ENCODE measurements around the gene CRTC1.

The CRTC1 gene

DNA sequence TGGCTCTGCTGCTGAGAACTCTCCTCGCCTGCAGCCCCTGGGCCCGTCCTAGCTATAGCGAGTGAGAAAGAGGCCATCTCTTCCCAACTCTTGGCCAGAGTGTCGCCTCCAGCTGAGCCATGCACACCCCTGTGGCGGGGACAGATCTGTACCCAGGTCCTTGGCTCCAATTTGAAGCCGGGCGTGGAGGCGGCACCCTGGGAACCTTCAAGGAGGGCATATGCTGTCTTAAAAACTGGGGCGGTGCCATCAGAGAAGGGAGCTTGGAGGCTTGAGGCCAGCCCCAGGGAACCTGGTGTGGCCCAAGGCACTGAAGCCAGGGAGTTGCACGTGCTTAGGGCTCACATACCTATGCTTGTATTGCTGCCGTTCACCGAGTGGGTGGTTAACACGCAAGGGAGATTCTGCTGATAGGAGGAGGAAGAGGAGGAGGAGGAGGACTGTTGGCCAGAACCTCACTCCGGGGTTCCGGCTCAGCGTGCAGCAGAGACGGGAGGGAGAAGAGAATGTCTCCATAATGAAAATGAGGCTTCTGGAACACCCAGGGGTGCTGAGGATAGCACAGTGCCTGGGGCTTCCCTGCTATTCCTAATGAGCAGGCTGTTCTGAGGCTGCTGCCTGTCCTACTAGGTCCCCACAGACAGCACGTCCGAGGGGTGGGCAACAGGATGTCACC, 67.0 kb downstream of the CRTC1 start:
- no peak for DNase-seq

DNA sequence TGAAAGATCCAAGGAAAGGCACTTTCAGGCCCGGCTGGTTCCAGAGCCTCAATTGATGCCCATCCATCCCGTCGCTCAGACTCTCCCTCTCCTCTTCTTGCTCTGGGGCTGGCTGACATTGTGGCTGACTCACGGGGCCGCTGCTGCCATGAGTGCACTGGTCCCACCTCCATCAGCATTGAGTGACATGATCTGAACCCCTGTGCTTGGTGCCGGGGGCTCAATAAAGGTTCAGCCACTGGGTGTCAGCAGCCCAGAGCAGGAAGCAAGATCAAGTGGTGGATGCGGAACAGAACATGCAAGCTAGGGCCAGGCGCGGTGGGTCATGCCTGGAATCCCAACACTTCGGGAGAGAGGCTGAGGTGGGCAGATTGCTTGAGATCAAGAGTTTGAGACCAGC, 68.1 kb downstream of the CRTC1 start:
- DNase-seq, result no peak

DNA sequence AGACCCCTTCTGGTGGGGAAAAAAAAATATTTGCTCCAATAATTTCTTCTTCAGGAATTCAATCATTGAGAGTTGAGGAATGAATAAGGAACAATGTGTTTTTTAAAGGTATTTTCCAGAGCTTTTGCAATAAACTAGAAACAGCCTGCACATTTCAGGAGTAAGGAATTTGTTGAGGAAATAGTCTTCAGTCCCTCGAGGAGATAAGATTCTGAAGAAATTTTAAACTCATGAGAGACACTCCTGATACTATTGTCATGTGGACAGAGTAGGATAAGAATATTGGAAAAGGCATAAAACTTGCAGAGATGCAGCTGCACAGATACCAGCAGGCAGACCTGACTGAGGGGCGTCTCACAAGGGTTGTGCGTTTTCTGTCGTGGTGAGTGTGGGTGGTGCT, 71.0 kb downstream of the CRTC1 start:
- DNase-seq, result no peak

DNA sequence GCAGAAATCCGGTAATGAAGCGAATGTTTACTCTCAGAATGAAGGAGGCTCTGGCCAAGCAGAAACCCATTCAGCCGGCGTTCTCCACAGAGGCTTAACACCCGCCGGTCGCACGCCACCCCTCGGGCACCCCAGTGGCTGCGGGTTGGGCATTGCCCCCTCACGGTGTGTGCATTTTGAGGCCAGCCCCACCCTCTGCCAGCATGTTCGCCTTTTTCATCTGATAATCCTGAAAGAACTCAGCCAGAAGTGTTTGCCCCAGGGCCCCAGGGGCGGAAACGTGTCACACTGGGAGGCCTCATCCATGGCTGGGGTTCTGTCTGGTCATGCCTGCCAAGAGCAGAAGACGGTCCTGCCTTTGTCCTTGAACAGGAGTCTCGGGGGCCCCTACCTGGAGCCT, 73.4 kb downstream of the CRTC1 start:
- DNase-seq, result peak; percentile 85

DNA sequence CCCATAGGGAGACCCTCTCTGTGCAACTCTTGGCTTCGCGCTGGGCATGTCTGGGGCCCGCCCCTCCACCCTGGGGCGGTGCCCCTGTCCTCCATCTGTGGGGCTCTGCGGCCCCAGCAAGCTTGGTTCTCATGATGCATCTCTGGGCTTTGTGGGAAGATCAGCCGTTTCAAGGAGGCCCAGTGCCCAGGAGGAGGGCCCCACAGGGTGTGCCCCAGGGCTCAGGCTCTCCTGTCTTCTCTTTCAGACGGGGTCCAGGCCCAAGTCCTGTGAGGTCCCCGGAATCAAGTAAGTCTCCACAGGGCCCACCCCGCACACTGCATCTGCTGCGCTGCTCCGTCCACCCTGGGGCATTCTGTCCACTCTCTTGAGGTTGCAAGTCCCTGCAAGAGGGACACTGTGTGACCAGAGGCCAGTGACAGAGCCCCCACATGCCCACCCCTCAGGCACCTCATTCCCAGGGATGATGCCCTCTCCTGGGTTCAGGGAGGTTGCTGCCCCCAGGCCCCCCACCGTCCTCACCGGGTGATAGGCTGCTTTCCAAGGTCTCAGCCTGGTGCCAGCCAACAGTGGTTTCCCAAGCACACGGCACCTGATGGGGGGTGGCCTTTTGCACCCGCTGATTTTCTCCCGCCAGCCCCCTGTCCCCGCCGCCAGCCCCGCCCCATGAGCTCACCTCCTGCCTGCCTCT, 76.0 kb downstream of the CRTC1 start:
- no peak for DNase-seq

DNA sequence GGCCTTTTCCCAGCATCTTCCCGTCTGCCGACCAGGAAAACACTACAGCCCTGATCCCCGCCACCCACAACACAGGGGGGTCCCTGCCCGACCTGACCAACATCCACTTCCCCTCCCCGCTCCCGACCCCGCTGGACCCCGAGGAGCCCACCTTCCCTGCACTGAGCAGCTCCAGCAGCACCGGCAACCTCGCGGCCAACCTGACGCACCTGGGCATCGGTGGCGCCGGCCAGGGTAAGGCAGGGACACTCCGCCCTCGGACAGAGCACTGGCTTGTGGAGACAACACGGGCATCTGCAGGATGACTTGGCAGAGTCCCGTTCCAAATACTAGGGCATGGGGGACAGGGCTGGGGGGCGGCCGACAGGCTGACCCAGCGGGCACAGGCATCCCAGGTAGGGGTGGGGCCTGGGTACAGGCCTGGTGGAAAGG, 76.5 kb downstream of the CRTC1 start:
- DNase-seq, result no peak

DNA sequence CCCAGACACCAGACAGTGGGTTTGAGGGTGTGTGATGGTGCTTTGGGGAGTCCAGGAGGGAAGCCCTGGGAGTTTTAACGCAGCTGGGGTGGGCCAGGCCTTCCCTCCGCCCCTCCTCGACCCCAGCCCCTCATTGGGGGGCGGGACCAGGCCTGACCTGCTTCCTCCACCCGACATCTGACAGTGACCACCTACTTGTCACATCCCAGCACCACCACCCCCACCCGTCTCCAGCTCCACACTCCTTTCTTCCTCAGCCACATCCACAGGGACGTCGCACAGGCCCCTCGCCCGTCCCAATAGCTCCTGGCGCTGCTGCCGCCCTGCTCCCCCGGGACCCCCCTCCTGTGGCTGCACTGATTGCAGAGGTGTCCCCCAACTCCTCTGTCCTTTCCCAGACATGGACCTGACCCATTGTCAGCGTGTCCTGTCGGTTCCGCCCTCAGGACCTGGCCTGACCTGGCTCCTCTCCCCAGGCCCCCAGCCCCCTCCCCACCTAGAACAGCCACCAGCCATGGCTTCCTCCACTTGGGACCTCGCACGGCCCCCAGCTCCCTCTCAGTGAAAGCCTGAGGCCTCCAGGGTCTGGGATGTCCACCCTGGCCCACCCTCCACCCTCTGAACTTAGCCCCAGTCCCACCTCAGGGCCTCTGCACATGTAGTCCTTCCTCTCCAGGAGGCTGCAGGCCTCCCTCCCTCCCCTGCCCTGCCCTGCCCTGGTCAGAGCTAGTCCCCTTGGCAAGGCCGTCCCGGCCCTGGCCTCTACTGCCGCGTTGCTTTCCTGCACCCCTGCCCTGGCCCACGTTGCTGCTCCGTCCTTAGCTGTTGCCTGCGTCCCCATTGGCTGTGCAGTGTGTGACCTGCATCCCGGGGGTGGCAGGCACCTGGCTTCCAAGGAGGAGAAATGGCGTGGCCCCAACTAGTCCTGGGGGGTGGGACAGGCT, 77.2 kb downstream of the CRTC1 start:
- no peak for DNase-seq

DNA sequence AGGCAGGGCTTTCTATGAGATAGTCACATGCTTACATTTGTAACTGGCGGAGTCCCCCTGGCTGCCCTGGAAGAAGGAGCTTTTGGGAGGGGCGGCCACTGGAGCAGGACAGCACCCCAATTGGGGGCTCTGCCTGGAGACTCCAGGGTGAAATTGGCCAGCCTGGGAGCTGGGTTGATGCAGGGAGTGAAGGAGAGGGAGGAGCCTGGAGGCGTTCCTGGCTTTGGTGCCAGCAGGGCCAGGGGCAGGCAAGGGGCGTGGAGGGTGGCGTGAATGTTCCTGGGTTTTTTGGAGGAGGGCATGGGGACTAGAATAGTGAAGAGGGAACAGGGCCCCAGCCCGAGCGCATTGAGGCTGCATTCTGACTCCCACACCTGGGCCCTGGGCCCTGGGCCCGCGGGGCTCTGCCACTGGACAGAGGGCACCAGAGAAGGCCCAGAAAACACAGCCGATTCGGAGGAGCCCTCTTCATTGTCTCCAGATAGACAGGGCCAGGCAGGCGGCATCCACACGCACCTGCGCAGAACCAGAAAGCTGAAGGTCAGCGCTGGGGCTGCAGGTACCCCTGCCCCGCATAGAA, 78.1 kb downstream of the CRTC1 start:
- no peak for DNase-seq

DNA sequence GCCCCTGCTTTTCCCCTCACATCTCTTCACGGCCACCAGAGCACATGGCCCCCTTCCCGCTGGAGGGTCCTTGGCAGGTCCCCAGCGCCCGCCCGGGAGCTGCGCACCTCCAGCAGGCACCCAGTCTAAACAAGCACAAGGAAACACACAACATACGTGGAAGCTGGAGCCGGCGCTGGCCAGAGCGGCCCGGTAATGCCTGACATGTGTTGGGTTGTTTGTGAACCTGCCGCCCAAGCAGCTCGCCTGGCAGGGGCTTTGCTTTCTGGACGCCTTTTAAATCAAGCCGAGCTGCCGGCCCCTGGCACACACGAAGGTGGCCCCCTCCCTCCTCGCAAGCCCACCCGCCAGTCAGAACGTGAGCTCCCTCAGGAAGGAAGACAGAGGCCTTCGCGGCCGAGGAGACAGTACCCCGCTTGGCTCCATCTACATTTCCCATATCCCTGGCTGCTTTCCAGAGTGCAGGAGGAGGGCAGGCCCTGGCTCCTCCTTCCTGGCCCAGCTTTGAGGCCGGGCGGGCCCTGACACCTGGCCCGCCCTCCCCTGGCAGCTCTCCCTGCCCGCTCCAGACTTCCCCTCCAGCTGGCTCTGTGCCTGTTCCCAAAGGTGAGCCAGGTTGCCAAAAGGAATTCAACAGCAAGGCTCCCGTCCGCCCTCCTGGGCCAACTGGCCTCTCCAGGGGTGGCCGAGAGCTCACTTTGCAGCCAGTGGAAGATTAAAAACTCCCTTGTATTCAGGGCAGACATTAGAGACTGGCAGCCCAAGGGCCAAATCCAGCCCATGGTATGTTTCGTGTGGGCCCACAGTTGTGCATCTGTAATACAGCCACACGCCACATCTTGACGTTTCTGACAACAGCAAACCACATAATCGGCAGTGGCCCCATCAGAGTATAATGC, 78.9 kb downstream of the CRTC1 start:
- peak; percentile 77 for DNase-seq

DNA sequence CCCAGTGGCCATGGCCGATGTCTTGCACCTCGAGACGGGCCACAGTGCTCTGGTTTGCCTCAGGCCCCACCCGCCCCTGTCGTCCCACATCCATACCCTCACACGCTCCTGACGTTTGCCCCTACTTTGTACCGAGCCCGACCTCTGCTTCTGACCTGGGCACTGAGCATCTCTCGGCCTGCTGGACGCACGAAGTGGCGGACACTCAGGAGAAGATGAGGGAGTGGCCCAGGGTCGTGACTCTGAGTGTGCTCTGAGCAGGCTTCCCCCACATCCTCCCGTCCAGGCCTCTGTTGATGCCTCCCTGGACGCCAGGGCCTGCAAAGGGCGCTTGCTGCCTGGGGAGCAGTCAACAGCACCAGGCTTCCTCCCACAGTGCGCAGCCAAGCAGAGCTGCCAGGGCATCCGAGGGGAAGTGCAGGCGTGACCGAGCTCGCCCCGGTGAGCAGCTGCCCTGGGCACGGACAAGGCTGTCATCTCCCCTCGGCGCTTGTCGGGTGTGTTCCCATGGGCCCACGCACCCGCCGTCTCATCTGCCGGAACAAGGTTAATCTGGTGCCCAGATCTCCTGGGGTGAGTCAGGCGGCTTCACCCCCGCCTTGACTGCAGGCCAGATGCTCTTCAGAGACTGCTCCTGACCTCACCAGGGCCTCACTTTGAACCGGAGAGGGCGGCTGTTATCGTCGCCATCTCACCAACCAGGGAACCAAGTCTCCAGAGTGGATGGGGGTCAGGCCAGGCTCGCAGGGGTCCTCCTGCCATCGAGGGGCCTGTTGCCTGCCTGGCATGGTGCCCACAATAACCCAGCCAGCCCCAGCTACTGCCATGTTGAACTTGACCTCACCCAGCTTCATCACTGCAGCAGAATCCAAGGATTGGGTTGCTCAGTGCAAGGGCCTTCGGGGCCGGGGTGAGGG, 80.5 kb downstream of the CRTC1 start:
- DNase-seq, result no peak

DNA sequence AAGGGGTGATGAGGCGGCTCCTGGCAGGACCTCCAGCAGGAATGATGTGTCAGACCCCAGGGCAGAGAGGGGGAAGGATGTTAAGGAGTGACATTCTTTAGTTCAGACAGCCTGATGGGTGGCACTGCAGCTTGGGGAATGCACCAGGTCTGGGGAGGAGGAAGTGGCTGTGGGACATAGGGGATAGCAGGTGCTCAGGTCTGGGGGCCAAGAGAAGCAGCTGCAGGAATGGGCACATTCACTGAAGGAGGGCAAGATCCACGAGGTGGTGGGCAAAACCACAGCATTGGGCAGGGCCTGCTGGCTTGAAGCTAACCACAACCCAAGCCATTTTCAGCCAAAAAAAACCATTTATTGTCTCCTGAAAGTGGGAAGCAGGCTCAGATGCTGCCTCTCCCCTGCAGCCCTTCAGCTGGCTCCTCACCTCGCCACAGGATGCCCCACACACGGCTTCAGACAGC, 81.1 kb downstream of the CRTC1 start:
- no peak for DNase-seq

DNA sequence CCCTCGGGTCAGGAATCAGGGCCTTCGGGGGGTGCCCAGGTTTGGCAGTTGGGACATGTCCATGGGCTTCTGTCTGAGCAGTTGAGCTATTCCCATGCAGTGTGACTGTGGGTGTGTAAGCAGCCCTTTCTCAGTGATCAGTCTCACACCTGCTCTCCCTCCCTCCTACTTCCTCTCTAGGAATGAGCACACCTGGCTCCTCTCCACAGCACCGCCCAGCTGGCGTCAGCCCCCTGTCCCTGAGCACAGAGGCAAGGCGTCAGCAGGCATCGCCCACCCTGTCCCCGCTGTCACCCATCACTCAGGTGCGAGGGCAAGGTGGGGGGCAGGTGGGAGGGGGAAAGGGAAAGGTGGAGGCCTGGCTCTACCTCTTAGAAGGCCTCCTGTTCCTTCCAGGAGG, 81.7 kb downstream of the CRTC1 start:
- DNase-seq, result peak; percentile 53

DNA sequence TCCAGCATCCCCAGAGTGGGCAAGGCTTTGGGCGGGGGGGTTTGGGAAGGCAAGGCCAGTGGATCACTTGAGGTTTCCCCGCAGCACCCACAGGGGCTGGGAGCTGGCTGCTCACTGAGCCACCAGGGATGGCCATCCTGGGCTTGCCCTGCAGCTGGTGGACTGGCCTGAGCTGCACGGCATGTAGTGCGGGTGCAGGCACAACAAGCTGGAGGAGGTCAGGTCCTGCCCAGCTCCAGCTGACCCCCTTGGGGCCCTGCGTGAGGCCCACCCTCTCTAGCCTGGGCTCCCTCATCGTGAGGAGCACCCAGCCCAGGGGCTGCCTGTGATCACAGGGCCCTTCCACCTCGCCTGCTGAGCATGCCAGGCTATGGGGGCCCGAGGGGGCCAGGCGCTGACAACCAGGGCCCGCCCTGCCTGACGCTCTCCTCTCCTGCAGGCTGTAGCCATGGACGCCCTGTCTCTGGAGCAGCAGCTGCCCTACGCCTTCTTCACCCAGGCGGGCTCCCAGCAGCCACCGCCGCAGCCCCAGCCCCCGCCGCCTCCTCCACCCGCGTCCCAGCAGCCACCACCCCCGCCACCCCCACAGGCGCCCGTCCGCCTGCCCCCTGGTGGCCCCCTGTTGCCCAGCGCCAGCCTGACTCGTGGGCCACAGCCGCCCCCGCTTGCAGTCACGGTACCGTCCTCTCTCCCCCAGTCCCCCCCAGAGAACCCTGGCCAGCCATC, 84.7 kb downstream of the CRTC1 start:
- DNase-seq, result no peak

DNA sequence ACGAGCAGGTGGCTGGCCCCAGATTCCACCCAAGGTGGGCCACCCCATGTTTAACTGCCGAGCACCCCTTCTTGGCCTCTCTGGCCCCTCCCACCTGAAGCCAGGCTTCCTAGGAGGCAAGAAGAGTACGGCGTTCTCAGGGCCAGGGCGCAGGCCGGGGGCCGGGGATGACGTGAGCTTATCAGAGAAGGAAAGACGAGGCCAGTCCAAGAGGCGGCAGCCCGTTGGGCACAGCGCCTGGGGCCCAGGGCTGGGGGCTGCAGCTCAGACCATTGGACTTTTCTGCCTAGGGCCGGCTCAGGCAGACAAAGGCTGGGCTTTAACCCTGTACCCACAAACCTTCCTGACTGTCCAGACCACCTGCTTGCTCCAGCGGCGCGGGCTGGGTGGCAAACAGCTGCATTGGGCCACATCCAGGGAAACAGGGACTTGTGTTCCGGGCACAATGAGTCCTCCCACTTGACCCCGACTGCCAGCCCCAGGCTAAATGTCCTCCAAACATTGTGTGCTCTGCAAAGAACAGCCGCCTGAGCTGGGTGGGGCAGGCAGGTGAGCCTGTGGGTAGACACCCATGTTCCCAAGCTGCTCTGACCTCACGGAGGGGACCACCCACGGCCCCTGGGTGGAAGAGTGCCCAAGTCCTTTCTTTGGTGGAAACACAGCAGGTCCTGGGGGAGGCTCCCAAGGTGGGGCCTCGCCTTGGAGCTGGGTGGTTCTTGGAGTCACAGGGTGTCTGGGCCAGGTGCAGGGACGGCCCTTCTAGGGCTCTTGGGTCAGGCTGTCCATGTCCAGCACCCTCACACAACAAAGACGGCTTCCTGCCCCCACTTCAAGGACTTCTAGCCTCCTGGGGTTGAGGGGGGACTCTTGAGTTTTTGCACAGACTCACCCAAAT, 85.8 kb downstream of the CRTC1 start:
- no peak for DNase-seq

DNA sequence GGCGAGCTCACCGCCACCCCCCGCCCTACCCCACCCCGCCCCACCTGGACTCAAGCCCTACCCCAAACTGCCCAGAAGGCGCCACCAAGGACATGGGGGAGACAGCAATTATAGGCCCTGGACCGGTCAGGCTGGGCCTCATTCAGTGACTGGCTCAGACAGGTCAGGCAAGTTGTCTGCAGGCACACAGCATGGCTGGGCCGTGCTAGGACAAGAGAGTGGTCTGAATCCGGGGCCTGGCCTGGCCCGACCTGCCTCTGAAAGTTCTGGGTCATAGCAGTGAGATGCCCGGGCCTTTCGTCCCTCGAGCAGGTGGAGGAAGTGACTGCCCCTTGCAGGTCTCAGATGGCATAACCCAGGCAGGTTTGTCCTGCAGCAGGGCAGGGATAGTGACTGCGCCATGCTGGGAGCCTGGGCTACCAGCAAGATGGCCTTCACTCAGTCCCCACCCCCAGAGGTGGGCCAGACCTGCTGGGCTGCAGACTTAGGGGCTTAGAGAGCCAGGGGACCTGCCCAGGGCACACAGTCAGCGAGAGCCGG, 86.6 kb downstream of the CRTC1 start:
- DNase-seq, result no peak

DNA sequence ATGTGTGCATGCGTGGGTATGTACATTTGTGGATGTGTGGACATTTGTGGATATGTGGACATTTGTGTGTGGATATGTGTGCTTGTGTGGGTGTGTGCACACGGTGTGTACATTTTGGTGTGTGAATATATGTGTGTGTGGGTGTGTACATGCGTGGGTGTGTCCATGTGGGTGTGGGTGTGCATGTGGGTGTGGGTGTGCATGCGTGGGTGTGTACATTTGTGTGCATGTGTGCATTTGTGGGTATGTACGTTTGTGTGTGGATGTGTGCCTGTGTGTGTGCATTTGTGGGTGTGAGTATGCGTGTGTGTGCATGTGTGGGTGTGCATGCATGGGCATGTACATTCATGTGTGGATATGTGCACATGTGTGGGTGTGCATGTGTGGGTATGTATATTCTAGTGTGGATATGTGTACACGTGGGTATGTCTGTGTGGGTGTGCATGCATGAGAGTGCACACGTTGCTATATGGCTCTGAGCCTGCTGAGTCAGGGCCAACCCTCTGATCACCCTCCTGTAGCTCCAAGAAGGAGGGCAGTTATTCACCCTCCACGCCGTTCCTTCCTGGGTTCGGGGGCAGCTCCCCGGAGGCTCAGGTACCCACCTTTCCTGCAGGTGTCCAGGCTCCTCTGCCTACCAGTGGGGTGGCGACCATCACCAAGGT, 87.3 kb downstream of the CRTC1 start:
- no peak for DNase-seq

DNA sequence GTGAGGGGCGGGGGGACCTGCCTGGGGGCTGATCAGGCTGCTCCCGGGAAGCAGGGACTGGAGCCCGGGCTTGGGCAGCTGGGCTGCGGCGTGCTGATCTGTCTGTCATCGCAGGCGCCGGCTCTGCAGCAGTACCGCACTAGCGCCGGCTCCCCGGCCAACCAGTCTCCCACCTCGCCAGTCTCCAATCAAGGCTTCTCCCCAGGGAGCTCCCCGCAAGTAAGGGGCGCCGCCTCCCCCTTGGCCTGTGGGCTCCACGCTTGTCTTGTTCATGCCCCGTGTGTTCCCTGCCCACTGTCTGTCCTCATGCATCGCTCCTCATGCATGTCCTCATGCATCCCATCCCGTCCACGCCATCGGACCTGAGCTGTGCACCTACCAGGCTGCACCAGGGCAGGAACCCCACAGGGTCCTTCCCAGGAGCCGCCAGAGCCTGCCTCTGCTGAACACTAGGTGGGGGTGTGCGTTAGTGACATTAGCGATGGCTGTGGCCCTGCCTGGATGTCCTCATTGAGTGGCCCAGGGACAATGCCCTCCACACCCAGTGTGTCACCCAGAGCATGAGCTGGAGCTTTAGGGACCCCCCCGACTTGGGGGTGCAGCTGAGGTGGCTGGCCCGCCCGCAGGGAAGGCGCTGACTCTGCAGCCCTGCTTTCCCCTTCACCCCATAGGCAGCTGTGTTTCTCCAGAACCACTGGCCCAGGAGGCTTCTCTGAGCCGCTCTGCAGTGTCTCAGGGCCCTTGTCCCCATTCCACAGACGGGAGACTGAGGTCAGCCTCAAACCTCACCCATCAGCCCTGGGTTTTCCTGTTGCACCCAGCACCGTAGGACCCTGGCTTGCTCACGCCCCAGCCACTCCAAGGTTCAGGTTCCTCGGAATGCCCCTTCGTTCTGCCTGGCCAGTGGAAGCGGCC, 88.1 kb downstream of the CRTC1 start:
- DNase-seq, result no peak

All from NCI-H345 (cell line).